GM18526 (cell line): ENCODE data around the gene RNF157.

ENCODE experiments used
- POLR2A ChIP-seq: IDR thresholded peaks from 3 replicates; pipeline ENCODE4 v1.6.1; 2011; ENCODE audit not compliant: insufficient read length; ENCODE audit errors: extremely low read depth

Gene RNF157

GRCh38 chr17:76147211-76148014 lies 92.9 kb downstream of the RNF157 start:
- no peak for TF ChIP-seq POLR2A

GRCh38 chr17:76146053-76146851 lies 94.0 kb downstream of the RNF157 start:
- no peak for TF ChIP-seq POLR2A

DNA sequence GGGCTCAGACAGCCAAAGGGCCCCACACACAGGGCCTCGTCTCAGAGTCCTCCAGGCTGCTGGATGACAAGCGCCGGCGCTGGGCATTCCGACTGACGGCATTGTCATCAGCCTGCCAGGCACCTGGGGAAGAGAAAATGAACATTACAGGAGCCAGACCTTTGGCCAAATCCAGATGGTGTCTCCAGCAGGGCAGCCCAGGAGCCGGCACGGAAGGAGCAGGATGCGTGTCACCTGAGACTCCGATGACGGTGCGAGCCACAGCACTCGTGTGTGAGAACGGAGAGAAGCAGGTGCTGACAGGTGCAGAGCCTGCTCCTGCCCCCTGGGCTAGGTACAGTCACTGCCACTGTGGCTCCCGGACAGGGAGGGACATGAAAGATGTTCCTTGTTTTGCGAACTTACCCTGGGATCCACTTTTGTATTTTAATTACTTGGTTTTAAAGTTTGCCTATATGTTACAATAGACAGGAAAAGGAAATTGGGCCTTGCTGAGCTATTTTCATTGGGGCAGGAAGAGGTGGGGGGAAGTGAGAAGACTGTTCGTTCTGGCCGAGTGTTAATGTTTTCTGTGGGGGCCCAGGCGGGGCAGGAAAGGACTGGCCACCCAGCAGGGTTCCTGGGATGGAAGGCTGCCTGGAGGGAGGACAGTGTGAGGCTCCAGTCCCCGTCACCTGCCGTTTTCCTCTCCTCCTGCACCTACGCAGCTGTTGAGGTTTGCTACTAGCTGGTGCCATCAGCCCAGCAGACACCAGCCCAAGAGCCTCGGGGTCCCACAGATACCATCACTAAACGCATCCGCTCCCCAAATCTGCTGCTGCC lies 94.9 kb downstream of the RNF157 start:
- no peak for TF ChIP-seq POLR2A

GRCh38 chr17:76142585-76143041 lies 97.7 kb downstream of the RNF157 start:
- no peak for TF ChIP-seq POLR2A

GRCh38 chr17:76142039-76142584 lies 98.2 kb downstream of the RNF157 start:
- no peak for TF ChIP-seq POLR2A

GRCh38 chr17:76141212-76142038 lies 98.9 kb downstream of the RNF157 start, which contains the start of gene FOXJ1:
FOXJ1 (minus strand) TSS chr17:76141245; CDS start chr17:76140395, 850 bp downstream.
- no peak for TF ChIP-seq POLR2A

DNA sequence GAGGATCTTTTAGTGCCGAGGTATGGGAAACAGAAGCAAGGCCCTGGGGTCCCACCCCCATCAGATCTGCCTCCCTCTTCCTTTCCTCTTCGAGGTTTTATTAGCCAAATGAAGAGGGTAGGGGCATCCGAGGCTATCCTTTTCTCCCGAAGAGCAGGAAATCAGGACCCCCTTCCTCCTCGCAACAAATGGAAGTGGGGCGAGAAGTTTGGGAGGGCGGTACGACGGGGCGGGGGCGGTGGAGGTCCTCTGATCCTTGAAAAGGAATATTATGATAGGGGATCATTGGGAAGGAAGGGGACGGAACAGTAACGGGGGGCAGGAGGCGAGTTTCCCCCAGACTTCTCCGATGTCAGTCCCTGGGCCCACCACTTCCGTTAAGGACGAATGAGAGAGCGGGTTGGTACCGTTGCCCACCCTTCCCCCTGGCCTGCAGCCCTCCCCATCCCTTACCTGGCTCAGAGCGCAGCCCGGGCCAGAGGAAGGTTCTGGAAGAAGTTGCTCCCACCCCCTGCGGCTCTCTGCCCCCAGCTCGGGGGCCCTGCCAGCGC lies 99.6 kb downstream of the RNF157 start:
- no peak for TF ChIP-seq POLR2A

- TF ChIP-seq POLR2A = no peak
Measured at GRCh38 chr17:76139801-76140660, 100.3 kb downstream of the RNF157 start.

DNA sequence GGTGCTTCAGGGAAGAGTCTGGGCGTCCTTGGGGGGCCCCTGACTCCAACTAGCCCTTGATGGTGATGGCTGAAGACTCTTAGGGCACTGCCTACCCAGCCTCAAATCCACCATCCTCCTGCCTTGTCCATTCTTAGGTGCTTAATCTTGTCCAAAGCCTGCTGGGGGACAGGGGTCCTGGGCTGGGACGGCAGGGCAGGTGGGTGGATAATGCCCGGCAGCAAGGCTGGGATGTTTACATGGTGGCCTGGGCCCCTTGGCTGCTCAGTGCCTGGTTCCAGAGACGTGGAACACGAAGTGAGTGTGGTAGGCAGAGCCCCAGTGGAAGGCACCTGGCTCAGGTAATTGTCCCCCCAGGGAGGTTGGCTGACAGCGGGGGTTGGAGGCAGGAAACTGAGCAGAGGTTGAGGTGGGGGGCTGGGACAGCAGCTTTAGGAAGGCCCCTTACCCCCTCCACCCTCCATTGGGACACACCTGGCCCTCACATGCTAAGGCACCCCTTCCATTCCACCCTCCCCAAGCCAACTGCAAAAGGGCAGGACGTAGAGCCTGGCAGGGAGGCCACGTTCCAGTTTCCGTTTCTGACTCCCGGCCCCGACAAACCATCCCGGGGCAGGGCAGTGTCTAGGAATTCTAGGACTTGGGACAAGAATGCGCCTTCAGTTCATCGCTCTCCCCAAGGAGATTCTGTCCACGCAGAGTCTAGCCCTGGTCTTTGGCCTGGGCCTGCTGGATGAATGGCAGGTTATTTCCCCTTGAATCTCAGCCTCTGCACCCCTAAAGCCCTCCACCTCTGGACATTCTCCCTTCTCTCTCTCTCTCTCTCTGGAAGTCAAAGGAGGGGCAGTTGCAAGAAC lies 101.2 kb downstream of the RNF157 start:
- no peak for TF ChIP-seq POLR2A

DNA sequence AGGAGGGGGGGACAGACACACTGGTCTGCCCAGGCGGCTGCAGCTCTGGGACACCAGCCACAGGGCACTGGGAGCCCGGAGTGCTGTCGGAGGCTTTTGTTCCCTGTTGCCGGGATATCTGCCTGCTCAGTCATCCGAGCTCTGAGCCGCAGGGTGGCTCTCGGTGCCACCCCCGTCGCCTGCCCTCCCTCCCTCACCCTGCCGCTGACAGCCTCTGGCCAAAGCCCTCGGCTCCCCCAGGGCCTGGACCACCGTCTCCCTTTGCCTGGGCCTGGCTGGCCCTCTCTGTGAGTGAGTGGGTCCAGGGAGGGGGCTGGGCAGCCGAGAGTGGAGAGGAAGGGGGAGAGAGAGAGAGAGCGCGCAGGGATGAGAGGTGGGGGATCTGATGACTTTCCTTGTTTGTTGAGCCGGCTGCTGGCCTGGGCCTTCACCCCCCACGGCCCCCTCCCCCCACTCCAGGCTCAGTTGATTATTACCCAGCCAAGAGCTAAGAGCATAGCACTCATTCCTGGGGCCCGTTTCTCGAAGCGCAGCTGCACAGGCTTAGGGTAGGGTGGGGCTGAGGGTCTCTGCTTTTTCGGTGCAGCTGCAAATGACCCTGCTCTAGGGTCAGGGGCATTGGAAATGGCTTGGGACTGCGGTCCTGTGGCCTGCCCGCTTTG lies 101.9 kb downstream of the RNF157 start:
- no peak for TF ChIP-seq POLR2A

- TF ChIP-seq POLR2A = no peak
Measured at GRCh38 chr17:76137351-76138233, 102.7 kb downstream of the RNF157 start.

DNA sequence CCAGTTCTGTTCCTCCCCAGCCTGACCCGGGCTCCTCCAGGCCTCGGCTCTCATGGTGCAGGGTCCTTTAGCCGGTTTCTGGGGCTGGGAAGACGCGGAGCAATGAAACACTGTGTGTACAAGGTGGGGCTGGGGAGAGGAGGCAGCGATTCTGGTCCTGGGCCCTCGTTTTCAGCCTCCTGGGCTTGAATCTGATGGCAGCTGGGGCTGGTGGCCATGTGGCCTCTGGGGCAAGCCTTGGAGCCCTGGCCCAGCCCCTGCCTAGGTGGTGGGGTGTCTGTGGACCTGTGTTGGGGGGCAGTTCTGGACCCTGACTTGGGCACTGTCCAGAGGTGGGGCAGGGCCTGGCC lies 103.3 kb downstream of the RNF157 start:
- TF ChIP-seq POLR2A = no peak
